Endodermal cell (in vitro differentiated cells): ENCODE results near the gene PLEKHM3. TPM values are rescaled to one million over a fixed set of nuclear protein-coding genes. Genes with fewer than 3 reads are reported as not detected.

ENCODE experiments used
- DNase-seq: peaks from one replicate; pipeline ENCODE4 v3.0.0-alpha.2; 2017
- H3K27ac ChIP-seq: 2 replicates; pipeline ENCODE4 v1.5.1; 2013; ENCODE audit warnings: mild to moderate bottlenecking, low read depth, low read length, moderate library complexity
- H3K27me3 ChIP-seq: 2 replicates; pipeline ENCODE4 v1.6.1; 2013; ENCODE audit warnings: mild to moderate bottlenecking, low read length, moderate library complexity; ENCODE audit not compliant: insufficient read depth, control insufficient read depth, poor library complexity, severe bottlenecking
- H3K36me3 ChIP-seq: 2 replicates; pipeline ENCODE4 v1.7.0; 2013; ENCODE audit warnings: mild to moderate bottlenecking, low read length, moderate library complexity; ENCODE audit not compliant: control insufficient read depth, insufficient read depth
- H3K4me1 ChIP-seq: one replicate; pipeline ENCODE4 v1.7.0; 2013; ENCODE audit warnings: low read length; ENCODE audit not compliant: control insufficient read depth, insufficient read depth
- H3K4me3 ChIP-seq: 2 replicates; pipeline ENCODE4 v1.5.1; 2013; ENCODE audit warnings: mild to moderate bottlenecking, low read length, moderate library complexity
- H3K9ac ChIP-seq: 2 replicates; pipeline ENCODE4 v1.6.1; 2013; ENCODE audit warnings: mild to moderate bottlenecking, low read length, moderate library complexity; ENCODE audit not compliant: poor library complexity, severe bottlenecking; ENCODE audit errors: extremely low read depth
- H3K9me3 ChIP-seq: 2 replicates; pipeline ENCODE4 v1.6.1; 2013; ENCODE audit warnings: mild to moderate bottlenecking, low read length, moderate library complexity; ENCODE audit not compliant: control insufficient read depth
- H3K27ac Mint-ChIP-seq: 2 replicates; pipeline ENCODE4 v1.8.0; 2020; ENCODE audit warnings: mixed read lengths
- H3K27me3 Mint-ChIP-seq: 2 replicates; pipeline ENCODE4 v1.8.0; 2021; ENCODE audit warnings: mild to moderate bottlenecking, mixed read lengths; ENCODE audit not compliant: insufficient read depth
- H3K36me3 Mint-ChIP-seq: 2 replicates; pipeline ENCODE4 v1.8.0; 2020; ENCODE audit warnings: low read depth, mixed read lengths
- H3K4me1 Mint-ChIP-seq: 2 replicates; pipeline ENCODE4 v1.8.0; 2020; ENCODE audit warnings: mixed read lengths
- H3K4me3 Mint-ChIP-seq: 2 replicates; pipeline ENCODE4 v1.8.0; 2020; ENCODE audit warnings: mild to moderate bottlenecking, moderate library complexity, mixed read lengths
- H3K9me3 Mint-ChIP-seq: 2 replicates; pipeline ENCODE4 v1.8.0; 2020; ENCODE audit warnings: mild to moderate bottlenecking, mixed read lengths
- CTCF ChIP-seq: fragments of 200-600 bp; sonication (generic); conservative IDR thresholded peaks from 2 replicates; pipeline ENCODE4 v1.5.0; 2021; ENCODE audit warnings: antibody characterized with exemption, mild to moderate bottlenecking
- WGBS, 2 experiments: methylation state at CpG; one replicate each; pipeline versions ENCODE4 v1.1.5 to v1.1.7; 2013; ENCODE audit warnings: missing lambda C conversion rate in 2 of 2, mixed read lengths in 1 of 2; ENCODE audit not compliant: insufficient coverage in 1 of 2, insufficient read length in 1 of 2; 5-methylcytosine and 5-hydroxymethylcytosine counted together
- total RNA-seq, 2 donors: library from RNA; stranded (reverse); fragmentation: NEBNext Ultra II Directional in 1 of 2; extraction: Animal tissue kit (Norgen Biotek cat#: 25700) in 1 of 2; gene quantifications; 2 replicates in 1 of 2; 3 replicates in 1 of 2; pipeline ENCODE4 v1.2.1, GENCODE V29; 2021

PLEKHM3 gene
- total RNA-seq, 2 donors from 2014 or later = 13.3 to 17.9 TPM

- peaks cover 3% of the 10 kb centered on the region for H3K4me1 ChIP-seq
- H3K4me3 ChIP-seq = no peak overlapping the region
- no peak overlapping the region for H3K9ac ChIP-seq
- no peak overlapping the region for H3K27ac ChIP-seq
- H3K36me3 Mint-ChIP-seq = peaks cover 28% of the 10 kb centered on the region
- H3K27me3 ChIP-seq = no peaks in the 10 kb centered on the region
- no peak overlapping the region for H3K4me3 Mint-ChIP-seq
- TF ChIP-seq CTCF = no peak
- H3K9me3 ChIP-seq = no peaks in the 10 kb centered on the region
- H3K9me3 Mint-ChIP-seq = no peaks in the 10 kb centered on the region
- no peaks in the 10 kb centered on the region for H3K27me3 Mint-ChIP-seq
- peak overlapping the region; percentile 62 for H3K27ac Mint-ChIP-seq
- 90 to 94% methylated on average over 12 of the region's 12 CpGs for WGBS, 2 experiments
- peaks cover 17% of the 10 kb centered on the region for H3K36me3 ChIP-seq
- DNase-seq = no peak
- peaks cover 50% of the 10 kb centered on the region for H3K4me1 Mint-ChIP-seq
Measured at GRCh38 chr2:207828361-207829057, 196.8 kb downstream of the PLEKHM3 start.

- H3K9me3 ChIP-seq = no peaks in the 10 kb centered on the region
- peaks cover 50% of the 10 kb centered on the region for H3K4me1 Mint-ChIP-seq
- H3K4me3 ChIP-seq = no peak overlapping the region
- H3K27ac Mint-ChIP-seq = no peak overlapping the region
- H3K9me3 Mint-ChIP-seq = no peaks in the 10 kb centered on the region
- no peaks in the 10 kb centered on the region for H3K27me3 ChIP-seq
- H3K36me3 ChIP-seq = peaks cover 17% of the 10 kb centered on the region
- H3K27ac ChIP-seq = no peak overlapping the region
- H3K36me3 Mint-ChIP-seq = peaks cover 28% of the 10 kb centered on the region
- H3K4me1 ChIP-seq = peaks cover 9% of the 10 kb centered on the region
- no peaks in the 10 kb centered on the region for H3K27me3 Mint-ChIP-seq
- peak; percentile 34 for DNase-seq
- no peak for TF ChIP-seq CTCF
- WGBS, 2 experiments = 93 to 100% methylated on average over 4 of the region's 4 CpGs
- H3K4me3 Mint-ChIP-seq = no peak overlapping the region
- no peak overlapping the region for H3K9ac ChIP-seq
Measured at GRCh38 chr2:207825978-207826377, 199.3 kb downstream of the PLEKHM3 start.

GRCh38 chr2:207825045-207825954, 200.0 kb downstream of the PLEKHM3 start:
- Histone ChIP-seq H3K36me3 (peaks cover 17% of the 10 kb centered on the region), H3K4me3 (no peak overlapping the region), H3K27ac (no peak overlapping the region), H3K4me1 (peaks cover 11% of the 10 kb centered on the region), H3K9me3 (no peaks in the 10 kb centered on the region), H3K9ac (no peak overlapping the region), H3K27me3 (no peaks in the 10 kb centered on the region)
- H3K36me3 Mint-ChIP-seq = peaks cover 28% of the 10 kb centered on the region
- no peak overlapping the region for H3K4me3 Mint-ChIP-seq
- 93 to 95% methylated on average over 17 of the region's 17 CpGs for WGBS, 2 experiments
- no peak overlapping the region for H3K27ac Mint-ChIP-seq
- peaks cover 50% of the 10 kb centered on the region for H3K4me1 Mint-ChIP-seq
- H3K27me3 Mint-ChIP-seq = no peaks in the 10 kb centered on the region
- no peaks in the 10 kb centered on the region for H3K9me3 Mint-ChIP-seq
- TF ChIP-seq CTCF = no peak
- DNase-seq = peak; percentile 34
